ENCODE measurements around the gene PPP1R14C.

PPP1R14C gene

GRCh38 chr6:150275489-150275888, 132.6 kb downstream of the PPP1R14C start:
- DNase-seq: no peak

- DNase-seq: no peak
These were observed 133.5 kb downstream of the PPP1R14C start for GRCh38 chr6:150276168-150276936.

- no peak for DNase-seq
These were observed 134.3 kb downstream of the PPP1R14C start for GRCh38 chr6:150276937-150277742.

- DNase-seq: no peak
These were observed 136.7 kb downstream of the PPP1R14C start for GRCh38 chr6:150279533-150279932.

GRCh38 chr6:150280703-150281102, 137.9 kb downstream of the PPP1R14C start:
- DNase-seq: no peak

GRCh38 chr6:150281767-150282166, 138.9 kb downstream of the PPP1R14C start:
- DNase-seq: no peak

GRCh38 chr6:150282806-150283205, 140.0 kb downstream of the PPP1R14C start:
- DNase-seq: no peak

- DNase-seq: no peak
These were observed 143.6 kb downstream of the PPP1R14C start for GRCh38 chr6:150286460-150286859.

- DNase-seq: no peak
These were observed 144.1 kb downstream of the PPP1R14C start for GRCh38 chr6:150286912-150287311.

GRCh38 chr6:150288456-150288855, 145.6 kb downstream of the PPP1R14C start:
- no peak for DNase-seq

- no peak for DNase-seq
These were observed 146.7 kb downstream of the PPP1R14C start for GRCh38 chr6:150289454-150290071.

- no peak for DNase-seq
These were observed 147.6 kb downstream of the PPP1R14C start for GRCh38 chr6:150290429-150290828.

- no peak for DNase-seq
These were observed 149.3 kb downstream of the PPP1R14C start for GRCh38 chr6:150291968-150292710.

- no peak for DNase-seq
These were observed 150.2 kb downstream of the PPP1R14C start for GRCh38 chr6:150293019-150293418.

GRCh38 chr6:150293423-150294173, 150.8 kb downstream of the PPP1R14C start:
- DNase-seq: no peak

- no peak for DNase-seq
These were observed 154.0 kb downstream of the PPP1R14C start for GRCh38 chr6:150296890-150297289.

GRCh38 chr6:150297327-150298029, 154.6 kb downstream of the PPP1R14C start:
- no peak for DNase-seq

- no peak for DNase-seq
These were observed 155.2 kb downstream of the PPP1R14C start for GRCh38 chr6:150298030-150298380.

- DNase-seq: no peak
These were observed 155.8 kb downstream of the PPP1R14C start for GRCh38 chr6:150298676-150299075.

Measured in activated effector memory CD4-positive, alpha-beta T cell treated with anti-CD3 and anti-CD28 coated beads, Interleukin-2, amount 50 U/mL, for 16 hours (primary cell).